K562 (cell line): ENCODE measurements around the gene ZW10. TPM values are rescaled to one million over a fixed set of nuclear protein-coding genes. Genes with fewer than 3 reads are reported as not detected.

Experiments used
- ATAC-seq: fragments of 200-7000 bp; cut with Tn5 transposase; 3 replicates; pipeline ENCODE4 v1.9.1; 2020; ENCODE audit warnings: moderate library complexity
- BruUV-seq: library from RNA; stranded (reverse); fragments of 400-500 nt; replicated peaks from 2 replicates; lab custom pipeline; 2021; lab: Mats Ljungman, UMichigan
- CTCF ChIA-PET: fragments of 300-600 bp; formaldehyde crosslinking; extraction: SDS; loops from one replicate; lab custom pipeline; 2021; ENCODE audit warnings: low intra/inter-chr PET ratio; lab: Yijun Ruan, JAX
- POLR2A ChIA-PET: fragments of 300-600, 350-650 bp; sonication (Branson Sonifier 250); formaldehyde crosslinking; extraction: SDS; loops from one replicate; lab custom pipeline; 2021; ENCODE audit warnings: antibody characterized with exemption, inconsistent platforms; lab: Yijun Ruan, JAX
- DNase-seq, 4 experiments: peaks; one replicate each; pipeline versions ENCODE4 v3.0.0 to v3.0.0-alpha.2; 2011 to 2018; ENCODE audit warnings: low spot score in 3 of 4, mixed read lengths in 3 of 4; ENCODE audit errors: extremely low read depth in 1 of 4
- FAIRE-seq: peaks from 2 replicates; lab custom pipeline; 2011; peaks lifted over from hg19 to GRCh38; lab: Jason Lieb, UNC
- H2AFZ ChIP-seq: 2 replicates; pipeline ENCODE4 v1.6.0; 2011; ENCODE audit warnings: low read depth, low read length, control low read depth, inconsistent platforms
- H3K27ac ChIP-seq: fragments of 200-600 bp; 3 replicates; pipeline ENCODE4 v1.8.0; 2011; ENCODE audit warnings: low read depth, mild to moderate bottlenecking, control low read depth, inconsistent platforms, low read length, moderate library complexity, mixed read lengths; ENCODE audit errors: extremely low read depth
- H3K27me3 ChIP-seq, 2 experiments: fragments of 300-600 bp in 1 of 2; 2 replicates in 1 of 2; 3 replicates in 1 of 2; pipeline versions ENCODE4 v1.6.0 to v1.8.0; 2011; ENCODE audit warnings: inconsistent platforms in 2 of 2, low read length in 2 of 2, mild to moderate bottlenecking in 1 of 2, mixed read lengths in 1 of 2, moderate library complexity in 1 of 2; ENCODE audit not compliant: control insufficient read depth in 2 of 2, insufficient read depth in 2 of 2
- H3K36me3 ChIP-seq: fragments of 300-600 bp; 3 replicates; pipeline ENCODE4 v1.8.0; 2011; ENCODE audit warnings: mild to moderate bottlenecking, low read length, inconsistent platforms; ENCODE audit not compliant: control insufficient read depth, insufficient read depth
- H3K4me1 ChIP-seq, 2 experiments: fragments of 200-600 bp in 1 of 2; replicated peaks in 1 of 2; 2 replicates in 1 of 2; 3 replicates in 1 of 2; pipeline versions ENCODE4 v1.5.1 to v1.8.0; 2011; ENCODE audit warnings: inconsistent platforms in 2 of 2, low read length in 2 of 2, mild to moderate bottlenecking in 1 of 2, mixed read lengths in 1 of 2, moderate library complexity in 1 of 2; ENCODE audit not compliant: control insufficient read depth in 2 of 2, insufficient read depth in 2 of 2
- H3K4me2 ChIP-seq: 2 replicates; pipeline ENCODE4 v1.6.1; 2011; ENCODE audit warnings: low read length, control low read depth, inconsistent platforms, mixed read lengths; ENCODE audit not compliant: insufficient read depth
- H3K4me3 ChIP-seq: fragments of 200-600 bp; sonication (generic), shearing (Covaris generic); 2 replicates; pipeline ENCODE4 v1.5.1; 2016; ENCODE audit warnings: control low read depth, inconsistent platforms
- H3K79me2 ChIP-seq: fragments of 200-600 bp; 3 replicates; pipeline ENCODE4 v1.8.0; 2011; ENCODE audit warnings: low read length, inconsistent platforms; ENCODE audit not compliant: control insufficient read depth, insufficient read depth
- H3K9ac ChIP-seq, 2 experiments: 2 replicates each; pipeline versions ENCODE4 v1.6.0 to v1.6.1; 2011; ENCODE audit warnings: low read depth in 2 of 2, low read length in 2 of 2, control low read depth in 1 of 2, inconsistent platforms in 1 of 2, mild to moderate bottlenecking in 1 of 2, mixed read lengths in 1 of 2; ENCODE audit not compliant: insufficient read depth in 1 of 2
- H3K9me1 ChIP-seq: one replicate; pipeline ENCODE4 v1.6.0; 2011; ENCODE audit warnings: inconsistent platforms, mild to moderate bottlenecking, low read length, moderate library complexity; ENCODE audit not compliant: control insufficient read depth, insufficient read depth
- H3K9me3 ChIP-seq: replicated peaks from 2 replicates; pipeline ENCODE4 v1.5.1; 2011; ENCODE audit warnings: low read depth, low read length, inconsistent platforms; ENCODE audit not compliant: control insufficient read depth, insufficient read depth
- H4K20me1 ChIP-seq: replicated peaks from 2 replicates; pipeline ENCODE4 v1.6.1; 2011; ENCODE audit warnings: low read length, inconsistent platforms, mixed read lengths; ENCODE audit not compliant: control insufficient read depth, insufficient read depth
- DMBX1 ChIP-seq: fragments of 250-450 bp; sonication (Bioruptor Pico); IDR thresholded peaks from 2 replicates; pipeline ENCODE4 v1.8.0; 2022; ENCODE audit warnings: inconsistent platforms, mild to moderate bottlenecking, moderate library complexity, borderline replicate concordance
- DPF2 ChIP-seq: fragments of 450-650 bp; IDR thresholded peaks from 2 replicates; pipeline ENCODE4 v1.6.1; 2016
- HDGF ChIP-seq: fragments of 450-650 bp; IDR thresholded peaks from 2 replicates; pipeline ENCODE4 v1.6.1; 2016
- HNRNPLL ChIP-seq: fragments of 200-400 bp; formaldehyde crosslinking; IDR thresholded peaks from 2 replicates; pipeline ENCODE4 v1.6.1; 2017; ENCODE audit warnings: low read length, low read depth, mild to moderate bottlenecking; ENCODE audit not compliant: poor library complexity, severe bottlenecking
- JUN ChIP-seq, 2 experiments: sonication (generic) in 1 of 2; formaldehyde crosslinking in 1 of 2; IDR thresholded peaks; 2 replicates each; pipeline versions ENCODE4 v1.6.1 to v1.8.0; 2012 to 2022; ENCODE audit warnings: borderline replicate concordance in 2 of 2, mild to moderate bottlenecking in 2 of 2, improper control_type of control experiment in 1 of 2, low read depth in 1 of 2, low read length in 1 of 2, missing genetic modification reagents in 1 of 2
- MTF1 ChIP-seq: fragments of 250-450 bp; sonication (Bioruptor Pico); IDR thresholded peaks from 2 replicates; pipeline ENCODE4 v1.9.0; 2021; ENCODE audit warnings: moderate library complexity, mild to moderate bottlenecking, inconsistent platforms, borderline replicate concordance
- PCBP1 ChIP-seq: fragments of 200-400 bp; formaldehyde crosslinking; IDR thresholded peaks from 2 replicates; pipeline ENCODE4 v1.6.1; 2018; ENCODE audit warnings: mild to moderate bottlenecking, low read depth, low read length; ENCODE audit not compliant: poor library complexity, severe bottlenecking
- POLR3G ChIP-seq: IDR thresholded peaks from 2 replicates; pipeline ENCODE4 v1.6.1; 2011; ENCODE audit not compliant: insufficient read length, insufficient replicate concordance; ENCODE audit errors: extremely low read depth
- PRPF4 ChIP-seq: fragments of 200-400 bp; formaldehyde crosslinking; IDR thresholded peaks from one replicate; pipeline ENCODE4 v1.6.1; 2017; ENCODE audit warnings: low read length, low read depth, mild to moderate bottlenecking; ENCODE audit not compliant: insufficient read depth, poor library complexity, severe bottlenecking
- PYGO2 ChIP-seq: fragments of 450-650 bp; IDR thresholded peaks from 2 replicates; pipeline ENCODE4 v1.6.1; 2016; ENCODE audit warnings: mild to moderate bottlenecking, missing genetic modification characterization, moderate library complexity, missing compliant biosample characterization
- RAD21 ChIP-seq, 2 experiments: fragments of 250-450 bp in 1 of 2; fragments of 450-650 bp in 1 of 2; sonication (Bioruptor Pico) in 1 of 2; formaldehyde crosslinking in 1 of 2; IDR thresholded peaks in 1 of 2; conservative IDR thresholded peaks in 1 of 2; 2 replicates each; pipeline versions ENCODE4 v1.4.0 to v1.8.0; 2020 to 2022; ENCODE audit warnings: mild to moderate bottlenecking in 2 of 2, moderate library complexity in 1 of 2
- RB1 ChIP-seq: fragments of 450-650 bp; IDR thresholded peaks from 2 replicates; pipeline ENCODE4 v1.6.1; 2017; ENCODE audit warnings: low read depth, mild to moderate bottlenecking
- SMAD3 ChIP-seq: fragments of 450-650 bp; formaldehyde crosslinking; conservative IDR thresholded peaks from 2 replicates; pipeline ENCODE4 v1.4.0; 2020; ENCODE audit warnings: mild to moderate bottlenecking
- SP1 ChIP-seq: sonication (generic); formaldehyde crosslinking; IDR thresholded peaks from 2 replicates; pipeline ENCODE4 v1.8.1; 2022; ENCODE audit warnings: mild to moderate bottlenecking, missing genetic modification reagents
- TGIF2 ChIP-seq: sonication (generic); formaldehyde crosslinking; IDR thresholded peaks from 2 replicates; pipeline ENCODE4 v1.8.1; 2022; ENCODE audit warnings: mild to moderate bottlenecking, missing genetic modification reagents, moderate library complexity
- ZNF12 ChIP-seq: sonication (generic); formaldehyde crosslinking; IDR thresholded peaks from 2 replicates; pipeline ENCODE4 v1.4.0; 2020; ENCODE audit warnings: mild to moderate bottlenecking, missing genetic modification reagents
- ZNF780A ChIP-seq: fragments of 250-450 bp; sonication (Bioruptor Pico); IDR thresholded peaks from 2 replicates; pipeline ENCODE4 v1.5.0; 2021; ENCODE audit warnings: mild to moderate bottlenecking
- ZSCAN32 ChIP-seq: fragments of 450-650 bp; formaldehyde crosslinking; IDR thresholded peaks from 2 replicates; pipeline ENCODE4 v1.4.0; 2020; ENCODE audit warnings: mild to moderate bottlenecking, moderate library complexity
- WGBS: fragments of 100-300 bp; shearing (Covaris generic); methylation state at CpG from one replicate; pipeline ENCODE4 v1.1.6; 2016; ENCODE audit warnings: low coverage, mixed read lengths; ENCODE audit not compliant: insufficient coverage; ENCODE audit errors: missing lambda C conversion rate; 5-methylcytosine and 5-hydroxymethylcytosine counted together
- in situ Hi-C: fragments of 300-500 bp; cut with MboI; formaldehyde crosslinking; loops from 4 replicates; pipeline ENCODE4 v1.15.0; 2018; ENCODE audit warnings: inconsistent platforms, mixed read lengths
- intact Hi-C: fragments of 100-400 bp; cut with micrococcal nuclease; formaldehyde crosslinking; loops from 2 replicates; pipeline ENCODE4 v1.14.2; 2022
- polyA plus RNA-seq, 8 experiments: library from polyadenylated mRNA; depleted of rRNA in 4 of 8; stranded (reverse) in 5 of 8; unstranded in 3 of 8; fragments of >200 nt; fragmentation: Nextera tagmentation in 2 of 8; fragmentation: Illumina TruSeq in 1 of 8; extraction: Ambion mirVana in 2 of 8; extraction: Trizol in 1 of 8; gene quantifications; 2 replicates each; pipeline versions ENCODE4 v1.2.1 to v1.2.3, GENCODE V29; 2011 to 2014; ENCODE audit warnings: inconsistent platforms in 1 of 8, missing spikeins in 1 of 8
- total RNA-seq, 7 experiments: library from RNA; depleted of rRNA in 6 of 7; stranded (reverse); fragments of >200 nt in 6 of 7; fragmentation: Illumina TruSeq in 2 of 7; extraction: Trizol in 2 of 7; gene quantifications; 2 replicates each; pipeline versions ENCODE4 v1.2.1 to v1.2.3, GENCODE V29; 2011 to 2021; ENCODE audit warnings: low replicate concordance in 1 of 7

Gene ZW10
- total and polyA plus RNA-seq, 9 of the 15 experiments (the other 6 are each of a cell fraction or from before 2014, with no cell fraction given), result 9.4 to 37.7 (median 25.0) TPM

DNA sequence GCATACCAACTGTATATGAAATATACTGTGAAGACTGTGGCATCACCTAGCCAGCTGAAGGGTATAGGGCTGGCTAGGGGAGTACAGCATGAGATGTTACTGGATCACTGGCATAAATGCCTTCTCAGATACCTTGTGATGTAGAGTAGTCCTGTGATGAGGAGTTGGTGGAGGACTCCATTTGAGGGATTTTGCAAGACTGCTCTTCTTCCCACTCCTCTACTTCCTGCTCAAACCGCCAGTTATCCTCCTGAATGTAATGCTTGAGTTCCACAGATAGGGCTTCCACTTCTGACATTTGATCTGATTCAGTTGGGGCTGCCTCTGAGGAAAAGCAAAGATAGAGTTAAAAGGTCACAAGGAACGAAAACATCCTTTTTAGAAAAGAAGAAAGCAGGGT lies 35.4 kb upstream of the ZW10 start:
- Histone ChIP-seq H3K4me3 (no peak overlapping the region), H3K27ac (no peak overlapping the region), H4K20me1 (no peaks in the 10 kb centered on the region), H3K27me3 (no peaks in the 10 kb centered on the region), H3K9ac (no peak overlapping the region), H3K9me1 (no peaks in the 10 kb centered on the region), H3K79me2 (no peaks in the 10 kb centered on the region), H2AFZ (no peak overlapping the region), H3K9me3 (no peaks in the 10 kb centered on the region), H3K4me1 (no peaks in the 10 kb centered on the region), H3K4me2 (no peak overlapping the region), H3K36me3 (peaks cover 54% of the 10 kb centered on the region; the same call in 2 of the 3 replicates)
- ATAC-seq (no peak), FAIRE-seq (no peak), DNase-seq (no peak)
- ChIA-PET POLR2A (no interaction called here), CTCF (no interaction called here)
- WGBS, result 42% methylated on average over 2 of the region's 2 CpGs
- in situ Hi-C loops, result no loop called here
- no peak for TF ChIP-seq MTF1 (CRISPR knock-in tag)
- no TSS peak for BruUV-seq
- intact Hi-C loops, result loop anchor here (10.0 kb wide), 1 partner anchor 166 kb away; the partner anchor contains the start of gene HTR3A

DNA sequence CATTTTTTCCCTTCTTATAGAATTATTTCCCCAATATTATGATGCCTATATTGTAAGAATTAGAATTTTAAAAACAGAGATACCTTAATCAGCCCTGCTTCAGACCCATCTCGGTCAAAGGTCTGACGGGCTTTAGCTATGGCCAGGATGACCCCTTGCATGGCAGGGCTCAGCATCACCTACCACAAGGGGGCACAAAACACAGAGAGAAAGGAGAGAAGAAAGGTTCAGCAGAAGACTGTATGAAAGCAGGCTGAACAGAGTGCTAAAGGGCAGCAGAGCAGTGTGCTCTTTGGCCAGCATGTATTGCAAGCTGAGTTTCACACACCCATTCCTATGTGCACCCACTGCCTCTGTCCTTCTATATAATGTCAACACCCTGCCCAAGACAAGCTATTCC lies 32.9 kb upstream of the ZW10 start:
- DNase-seq (peak; percentile 22 to 51 (median 34)), ATAC-seq (peak; percentile 96), FAIRE-seq (peak; percentile 58)
- intact Hi-C loops (loop anchor here (1.0 to 10.0 kb wide), 2 partner anchors 168 to 455 kb away; partner anchors contain the start of gene HTR3A), in situ Hi-C loops (no loop called here)
- BruUV-seq, result no TSS peak
- Histone ChIP-seq H3K4me2 (no peak overlapping the region), H3K27ac (no peak overlapping the region), H3K4me3 (no peak overlapping the region), H3K36me3 (peaks cover 71% of the 10 kb centered on the region), H3K9me1 (no peaks in the 10 kb centered on the region), H3K27me3 (no peaks in the 10 kb centered on the region), H2AFZ (no peak overlapping the region), H3K9ac (no peak overlapping the region), H3K9me3 (no peaks in the 10 kb centered on the region), H3K4me1 (no peaks in the 10 kb centered on the region), H4K20me1 (no peaks in the 10 kb centered on the region), H3K79me2 (no peaks in the 10 kb centered on the region)
- ChIA-PET POLR2A (interaction anchor here (0.9 kb wide), 1 partner anchor 33 kb away, joined by 4 read pairs; the partner anchor contains the start of gene ZW10), CTCF (no interaction called here)
- 75% methylated on average over 2 of the region's 2 CpGs for WGBS
- TF ChIP-seq SMAD3 (CRISPR knock-in tag), result no peak
- TF ChIP-seq DMBX1 (CRISPR knock-in tag), result no peak
- TF ChIP-seq ZNF780A (CRISPR knock-in tag), result no peak
- no peak for TF ChIP-seq PCBP1
- TF ChIP-seq ZNF12 (CRISPR knock-in tag), result no peak
- no peak for TF ChIP-seq RB1
- TF ChIP-seq TGIF2 (CRISPR knock-in tag), result no peak
- TF ChIP-seq DPF2, result no peak
- no peak for TF ChIP-seq JUN (IDR thresholded peaks at IDR 0.05; ENCODE audit: borderline replicate concordance, low read depth, low read length)
- no peak for TF ChIP-seq JUN (CRISPR knock-in tag; IDR thresholded peaks at IDR 0.05; ENCODE audit: borderline replicate concordance)
- TF ChIP-seq PYGO2 (tag), result no peak
- no peak for TF ChIP-seq HNRNPLL
- TF ChIP-seq PRPF4, result no peak
- TF ChIP-seq RAD21 (CRISPR knock-in tag; conservative IDR thresholded peaks at IDR 0.05 in 1 of 2, IDR thresholded peaks at IDR 0.05 in 1 of 2), result peak; percentile 29 to 60
- TF ChIP-seq SP1 (CRISPR knock-in tag), result no peak
- no peak for TF ChIP-seq POLR3G
- no peak for TF ChIP-seq ZSCAN32 (CRISPR knock-in tag)
- no peak for TF ChIP-seq HDGF
